Panc1 (cell line): ENCODE measurements around the gene ICAM2.

Source experiments
- CTCF ChIP-seq: fragments of 450-650 bp; IDR thresholded peaks from 2 replicates; pipeline ENCODE4 v1.5.1; 2017; ENCODE audit warnings: mild to moderate bottlenecking
- POLR2AphosphoS5 ChIP-seq: IDR thresholded peaks from 2 replicates; pipeline ENCODE4 v1.6.1; 2012; ENCODE audit warnings: mild to moderate bottlenecking, low read depth, low read length, moderate library complexity

DNA sequence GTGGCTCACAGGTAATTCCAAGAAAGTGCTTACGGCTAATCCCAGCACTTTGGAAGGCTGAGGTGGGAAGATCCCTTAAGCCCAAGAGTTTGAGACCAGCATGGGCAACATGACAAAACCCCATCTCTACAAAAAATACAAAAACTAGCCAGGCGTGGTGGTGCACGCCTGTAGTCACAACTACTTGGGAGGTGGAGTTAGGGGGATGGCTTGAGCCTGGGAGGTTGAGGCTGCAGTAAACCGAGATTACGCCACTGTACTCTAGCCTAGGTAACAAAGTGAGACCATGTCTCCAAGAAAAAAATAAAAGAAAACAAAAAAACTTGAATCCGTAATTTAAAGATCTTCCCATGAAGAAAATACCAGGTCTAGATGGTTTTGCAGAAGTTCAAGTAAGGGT lies 5.0 kb downstream of the ICAM2 start:
- no peak for TF ChIP-seq POLR2AphosphoS5
- TF ChIP-seq CTCF = no peak
